ENCODE data around the gene FAM222B. TPM values are rescaled to one million over a fixed set of nuclear protein-coding genes. Genes with fewer than 3 reads are reported as not detected.
"Not testable (repeated sequence)": the region's sequence is repeated elsewhere in the genome, so short reads cannot be mapped to it uniquely, and the experiment has no call there.

The FAM222B gene
- total RNA-seq, 1 donor from 2014 or later = 21.0 TPM

GRCh38 chr17:28854457-28855335, 12.1 kb upstream of the FAM222B start, which contains the start of gene ERAL1:
ERAL1 (plus strand) TSS chr17:28855016; CDS start chr17:28855035, 19 bp downstream.
- Mint-ChIP-seq H3K27ac (ENCODE audit: unreplicated experiment) (peak within 1 kb of the TSS; percentile 78), H3K4me3 (ENCODE audit: unreplicated experiment) (peak within 1 kb of the TSS; percentile 84), H3K4me1 (ENCODE audit: low read depth) (peaks cover 17% of the 10 kb centered on the region), H3K36me3 (ENCODE audit: low read depth) (peaks cover 14% of the 10 kb centered on the region), H3K27me3 (ENCODE audit: low read depth) (no peaks in the 10 kb centered on the region), H3K9me3 (ENCODE audit: low read depth) (no peaks in the 10 kb centered on the region)
- peak; percentile 45 for TF ChIP-seq CTCF (IDR thresholded peaks at IDR 0.05)
- DNase-seq (ENCODE audit: low spot score) = peak; percentile 97

- Mint-ChIP-seq H3K27ac (ENCODE audit: unreplicated experiment) (no peak overlapping the region), H3K9me3 (ENCODE audit: low read depth) (no peaks in the 10 kb centered on the region), H3K4me1 (ENCODE audit: low read depth) (peaks cover 17% of the 10 kb centered on the region), H3K27me3 (ENCODE audit: low read depth) (no peaks in the 10 kb centered on the region), H3K36me3 (ENCODE audit: low read depth) (peaks cover 7% of the 10 kb centered on the region), H3K4me3 (ENCODE audit: unreplicated experiment) (no peak overlapping the region)
- DNase-seq (ENCODE audit: low spot score) = no peak
- TF ChIP-seq CTCF (IDR thresholded peaks at IDR 0.05) = no peak
These were observed 10.7 kb upstream of the FAM222B start for GRCh38 chr17:28853295-28853694.

- Mint-ChIP-seq H3K27me3 (ENCODE audit: low read depth) (no peaks in the 10 kb centered on the region), H3K9me3 (ENCODE audit: low read depth) (no peaks in the 10 kb centered on the region)
These were observed 6.7 kb upstream of the FAM222B start for GRCh38 chr17:28849281-28849680.

GRCh38 chr17:28848667-28849066, 6.1 kb upstream of the FAM222B start:
- not testable (repeated sequence) for H3K36me3 Mint-ChIP-seq (ENCODE audit: low read depth); H3K9me3 Mint-ChIP-seq (ENCODE audit: low read depth); H3K4me1 Mint-ChIP-seq (ENCODE audit: low read depth); H3K27ac Mint-ChIP-seq (ENCODE audit: unreplicated experiment); H3K27me3 Mint-ChIP-seq (ENCODE audit: low read depth); H3K4me3 Mint-ChIP-seq (ENCODE audit: unreplicated experiment)
- peak; percentile 60 for TF ChIP-seq CTCF (IDR thresholded peaks at IDR 0.05)
- DNase-seq (ENCODE audit: low spot score) = peak; percentile 56

More at GRCh38 chr17:28849281-28849680, 6.7 kb upstream of the FAM222B start:
- Mint-ChIP-seq H3K27ac (ENCODE audit: unreplicated experiment) (no peak overlapping the region), H3K4me1 (ENCODE audit: low read depth) (peaks cover 2% of the 10 kb centered on the region), H3K4me3 (ENCODE audit: unreplicated experiment) (no peak overlapping the region), H3K36me3 (ENCODE audit: low read depth) (no peaks in the 10 kb centered on the region)
- DNase-seq (ENCODE audit: low spot score) = peak; percentile 5
- no peak for TF ChIP-seq CTCF (IDR thresholded peaks at IDR 0.05)

GRCh38 chr17:28846699-28847098, 4.1 kb upstream of the FAM222B start:
- DNase-seq (ENCODE audit: low spot score) = peak; percentile 25
- not testable (repeated sequence) for H3K4me1 Mint-ChIP-seq (ENCODE audit: low read depth); H3K27ac Mint-ChIP-seq (ENCODE audit: unreplicated experiment); H3K36me3 Mint-ChIP-seq (ENCODE audit: low read depth); H3K27me3 Mint-ChIP-seq (ENCODE audit: low read depth); H3K4me3 Mint-ChIP-seq (ENCODE audit: unreplicated experiment); H3K9me3 Mint-ChIP-seq (ENCODE audit: low read depth)
